Measurements from ENCODE around the gene PRDM9.
"Not testable (repeated sequence)": the region's sequence is repeated elsewhere in the genome, so short reads cannot be mapped to it uniquely, and the experiment has no call there.

Gene PRDM9

GRCh38 chr5:23507278-23507685 is at the start of gene PRDM9:
Gene PRDM9 (plus strand): TSS chr5:23507609. CDS start chr5:23509034, 1,425 bp downstream.
- DNase-seq = no peak

- no peak for DNase-seq
Observed at GRCh38 chr5:23457780-23458179, 49.6 kb upstream of the PRDM9 start.

- no peak for DNase-seq
Observed at GRCh38 chr5:23459214-23459613, 48.2 kb upstream of the PRDM9 start.

GRCh38 chr5:23461576-23461975 is 45.8 kb upstream of the PRDM9 start:
- no peak for DNase-seq

GRCh38 chr5:23466401-23466912 is 41.0 kb upstream of the PRDM9 start:
- peak; percentile 32 for DNase-seq

GRCh38 chr5:23468658-23469057 is 38.8 kb upstream of the PRDM9 start:
- DNase-seq = no peak

GRCh38 chr5:23473915-23474314 is 33.5 kb upstream of the PRDM9 start:
- no peak for DNase-seq

- no peak for DNase-seq
Observed at GRCh38 chr5:23474315-23474714, 33.1 kb upstream of the PRDM9 start.

- DNase-seq = no peak
Observed at GRCh38 chr5:23476580-23476979, 30.8 kb upstream of the PRDM9 start.

- no peak for DNase-seq
Observed at GRCh38 chr5:23482642-23483041, 24.8 kb upstream of the PRDM9 start.

- DNase-seq = no peak
Observed at GRCh38 chr5:23483090-23483489, 24.3 kb upstream of the PRDM9 start.

- no peak for DNase-seq
Observed at GRCh38 chr5:23484096-23484495, 23.3 kb upstream of the PRDM9 start.

- not testable (repeated sequence) for DNase-seq
Observed at GRCh38 chr5:23486227-23486626, 21.2 kb upstream of the PRDM9 start.

- DNase-seq = no peak
Observed at GRCh38 chr5:23490993-23491392, 16.4 kb upstream of the PRDM9 start.

GRCh38 chr5:23494558-23494957 is 12.9 kb upstream of the PRDM9 start:
- no peak for DNase-seq

GRCh38 chr5:23496576-23496975 is 10.8 kb upstream of the PRDM9 start:
- DNase-seq = no peak

- no peak for DNase-seq
Observed at GRCh38 chr5:23506329-23507236, 826 bp upstream of the PRDM9 start.

- DNase-seq = not testable (repeated sequence)
Observed at GRCh38 chr5:23510434-23510833, 3.0 kb downstream of the PRDM9 start.

- DNase-seq = no peak
Observed at GRCh38 chr5:23522553-23522952, 15.1 kb downstream of the PRDM9 start.

- no peak for DNase-seq
Observed at GRCh38 chr5:23523031-23523430, 15.6 kb downstream of the PRDM9 start.

- no peak for DNase-seq
Observed at GRCh38 chr5:23523998-23524397, 16.6 kb downstream of the PRDM9 start.

- DNase-seq = no peak
Observed at GRCh38 chr5:23525751-23526150, 18.3 kb downstream of the PRDM9 start.

GRCh38 chr5:23526616-23527015 is 19.2 kb downstream of the PRDM9 start:
- DNase-seq = not testable (repeated sequence)

- DNase-seq = not testable (repeated sequence)
Observed at GRCh38 chr5:23527216-23527920, 20.0 kb downstream of the PRDM9 start.
